HG02938 (cell line): Measurements from ENCODE around the gene ABCC11.
A peak's percentile ranks its signal among the peaks of the same experiment; 100 is the strongest.

Source experiments
- ATAC-seq: cut with Tn5 transposase; IDR thresholded peaks from one replicate; pipeline ENCODE4 v1.9.1; 2021; ENCODE audit warnings: mild to moderate bottlenecking, moderate library complexity; ENCODE audit not compliant: unreplicated experiment

The ABCC11 gene

DNA sequence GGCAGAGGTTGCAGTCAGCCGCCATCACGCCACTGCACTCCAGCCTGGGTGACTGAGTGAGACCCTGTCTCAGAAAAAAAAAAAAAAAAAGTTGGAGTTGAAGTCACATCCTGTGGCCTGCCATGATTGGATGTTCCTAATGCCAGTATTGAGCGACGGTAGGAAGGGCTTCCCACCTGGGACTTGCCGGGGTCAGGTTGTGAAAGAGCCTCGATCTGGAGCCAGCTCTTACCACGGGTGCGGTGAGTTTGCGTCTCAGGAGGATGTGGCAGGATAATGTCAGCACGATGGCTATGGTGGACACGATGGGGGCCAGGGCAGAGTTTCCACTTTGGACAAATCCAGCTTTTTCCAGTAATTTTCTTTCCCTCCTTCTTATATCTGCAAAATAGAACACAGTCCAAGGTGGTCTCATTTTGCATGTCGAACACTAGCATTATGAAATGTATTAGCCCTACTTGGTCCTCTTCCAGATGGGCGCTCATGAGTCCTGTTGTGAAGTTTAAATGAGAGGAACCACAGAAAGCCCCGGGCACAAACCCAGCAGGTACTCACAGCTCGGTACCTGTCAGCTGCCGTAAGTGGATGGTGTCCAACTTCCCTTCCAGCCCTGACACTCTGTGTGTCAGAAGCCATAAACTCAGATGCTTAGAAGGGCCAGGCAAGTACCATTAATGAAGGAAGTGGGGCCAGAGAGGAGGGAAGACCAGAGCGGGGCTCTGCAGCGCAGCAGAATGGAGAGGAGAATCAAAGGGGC, 113.7 kb downstream of the ABCC11 start:
- no peak for ATAC-seq

DNA sequence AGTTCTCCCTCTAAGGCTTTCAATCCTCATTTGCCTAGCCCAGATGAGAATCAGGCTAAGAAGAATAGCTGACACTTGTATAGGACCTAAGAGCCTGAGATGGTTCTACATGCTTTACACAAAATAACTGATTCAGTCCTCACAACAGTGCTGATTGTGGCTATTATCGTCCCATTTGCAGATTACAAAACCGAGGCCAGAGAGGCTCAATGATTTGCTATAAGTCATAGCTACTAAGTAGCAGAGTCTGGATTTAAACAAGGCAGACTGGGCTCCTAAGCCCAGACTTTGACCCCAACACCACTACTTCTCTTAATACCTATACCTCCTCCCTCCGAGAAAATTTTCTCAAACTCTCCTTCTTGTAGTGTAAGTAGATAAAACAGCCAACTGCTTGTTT, 114.6 kb downstream of the ABCC11 start:
- ATAC-seq, result no peak

DNA sequence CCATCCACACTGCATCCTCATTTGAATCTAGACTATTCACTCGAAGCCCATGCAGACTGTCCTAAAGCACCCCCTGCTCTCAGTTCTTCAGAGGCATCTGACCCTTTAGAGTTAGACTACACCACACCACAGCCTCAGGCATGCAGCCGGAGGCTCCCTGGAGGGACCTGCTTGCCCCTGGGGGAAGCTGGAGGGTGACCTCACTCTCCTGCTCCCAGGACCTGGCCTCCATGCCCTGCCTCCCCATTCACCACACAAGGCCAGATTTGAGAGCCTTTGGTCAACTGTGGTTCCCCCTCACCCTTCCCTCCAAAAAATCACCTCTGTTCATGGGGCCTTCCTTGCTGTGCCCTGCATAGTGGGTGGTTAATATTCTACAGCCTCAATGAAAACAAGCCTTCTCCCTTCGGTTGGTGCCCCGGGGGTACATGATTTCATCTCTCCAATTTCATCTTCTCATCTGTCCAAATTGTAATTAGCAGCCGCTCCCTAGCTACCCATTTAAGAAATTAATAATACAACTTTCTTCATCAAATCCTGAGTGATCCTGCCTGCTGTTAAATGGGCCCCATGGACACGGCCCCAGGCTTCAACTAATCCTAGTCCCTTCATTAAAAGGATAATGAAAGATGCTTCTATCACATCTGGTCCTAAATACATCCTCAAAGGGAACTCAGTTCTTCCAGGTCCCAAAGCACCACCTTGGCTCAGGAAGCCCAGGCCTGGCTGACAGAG, 116.0 kb downstream of the ABCC11 start:
- no peak for ATAC-seq

DNA sequence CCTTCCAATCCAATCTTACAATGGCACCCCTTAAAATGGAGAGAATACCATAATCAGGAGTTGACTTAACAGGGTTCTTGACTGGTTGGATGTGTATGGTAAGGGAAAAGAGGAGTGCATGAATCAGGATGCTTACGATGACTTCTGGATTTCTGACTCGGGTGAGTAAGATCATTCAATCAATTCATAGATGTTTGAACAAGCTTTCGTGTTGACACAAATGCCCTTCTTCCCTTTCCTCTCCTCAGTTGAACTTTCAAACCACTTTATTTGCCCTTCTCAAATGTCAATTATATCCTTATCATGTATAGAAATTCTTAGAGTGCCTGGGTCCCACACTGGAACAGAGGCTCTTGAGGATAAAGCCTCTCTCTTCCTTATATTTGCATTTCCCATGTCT, 117.4 kb downstream of the ABCC11 start:
- no peak for ATAC-seq

DNA sequence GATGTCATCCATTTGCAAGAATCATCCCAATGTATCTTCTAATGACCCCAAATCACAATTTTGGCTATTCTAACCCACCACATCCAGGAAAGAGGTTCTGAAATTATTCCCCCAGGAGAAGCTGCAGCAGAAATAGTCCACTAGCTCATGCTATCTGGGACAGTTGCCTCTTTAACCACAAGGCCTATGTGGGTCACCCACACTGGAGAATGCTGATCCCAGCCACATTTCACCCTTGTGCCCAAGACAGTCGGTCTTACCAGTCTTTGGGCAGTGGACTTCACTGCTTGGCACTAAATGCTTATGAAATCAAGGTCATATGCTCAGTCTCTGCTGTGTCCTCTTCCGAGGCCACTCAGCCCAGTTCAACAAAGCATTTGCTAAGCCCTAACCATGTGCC, 118.6 kb downstream of the ABCC11 start:
- no peak for ATAC-seq

DNA sequence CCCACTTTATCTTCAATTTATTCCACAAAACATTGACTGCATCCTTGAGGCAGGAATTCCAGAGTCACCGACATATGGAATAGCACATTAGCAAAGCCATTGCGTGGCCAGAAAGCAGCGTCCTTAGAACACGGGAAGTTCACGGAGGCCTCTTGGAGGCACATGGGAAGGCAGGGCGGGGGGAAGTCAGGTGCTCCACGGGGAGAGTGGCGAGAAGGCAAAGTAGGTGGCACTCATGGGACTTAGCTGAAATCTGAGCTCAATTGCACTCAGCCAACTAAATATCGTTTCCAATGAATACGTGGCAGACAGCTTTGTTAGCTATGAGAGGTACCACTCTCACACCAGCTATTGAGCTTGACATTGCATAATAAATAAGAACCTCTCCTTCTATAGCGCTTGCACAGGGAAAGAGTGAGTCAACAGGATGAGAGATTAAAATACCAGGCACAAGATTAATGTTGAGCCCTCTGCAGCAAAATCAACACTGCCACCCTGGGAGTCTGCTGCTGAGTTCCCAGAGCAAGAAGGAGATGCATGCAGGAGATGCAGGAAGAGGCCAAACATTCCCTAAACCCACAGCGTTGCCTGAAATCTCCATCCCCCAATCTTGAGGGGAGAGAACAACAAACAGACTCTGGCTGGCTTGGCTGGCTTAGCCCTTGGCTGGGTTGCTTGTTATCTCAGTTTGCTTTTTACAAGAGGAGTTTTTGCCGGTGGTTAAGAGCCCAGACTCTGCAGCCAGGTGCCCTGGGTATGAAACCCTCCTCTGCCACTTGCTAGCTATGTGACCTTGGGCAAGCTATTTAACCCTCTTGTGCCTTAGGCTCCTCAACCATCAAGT, 120.3 kb downstream of the ABCC11 start:
- no peak for ATAC-seq

DNA sequence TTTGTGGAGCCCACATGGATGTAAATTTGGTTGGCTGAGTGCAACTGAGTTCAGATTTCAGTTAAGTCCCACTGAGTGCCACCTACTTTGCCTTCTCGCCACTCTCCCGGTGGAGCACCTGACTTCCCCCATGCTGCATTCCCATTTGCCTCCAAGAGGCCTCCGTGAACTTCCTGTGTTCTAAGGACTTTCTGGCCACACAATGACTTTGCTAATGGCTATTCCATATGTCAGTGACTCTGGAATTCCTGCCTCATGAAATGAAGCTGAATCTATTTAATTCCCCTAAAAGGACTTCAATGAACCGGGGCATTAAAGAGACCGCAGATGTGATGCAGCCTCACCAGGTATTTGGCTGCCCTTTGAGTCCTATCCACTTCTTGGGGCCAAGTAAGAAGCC, 121.5 kb downstream of the ABCC11 start:
- ATAC-seq, result no peak

DNA sequence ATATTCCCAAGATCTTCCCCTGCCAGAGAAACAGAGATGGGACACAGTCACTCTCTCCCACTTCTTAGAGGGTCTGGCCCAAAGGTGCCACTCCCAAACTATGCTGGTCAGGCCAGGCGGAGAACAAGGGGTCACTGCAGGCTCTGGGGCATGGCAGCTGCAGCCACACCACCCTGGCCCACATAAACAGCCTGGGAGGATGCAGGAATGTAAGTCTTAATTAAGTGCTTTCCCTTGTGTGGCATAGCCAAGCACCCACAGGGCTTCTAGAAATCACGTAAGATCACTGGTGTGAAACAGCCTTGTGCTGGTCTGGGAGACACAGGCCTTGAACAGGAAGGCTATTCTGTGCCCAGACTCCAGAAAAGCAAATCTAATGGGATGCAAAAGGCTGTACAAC, 123.1 kb downstream of the ABCC11 start:
- no peak for ATAC-seq

DNA sequence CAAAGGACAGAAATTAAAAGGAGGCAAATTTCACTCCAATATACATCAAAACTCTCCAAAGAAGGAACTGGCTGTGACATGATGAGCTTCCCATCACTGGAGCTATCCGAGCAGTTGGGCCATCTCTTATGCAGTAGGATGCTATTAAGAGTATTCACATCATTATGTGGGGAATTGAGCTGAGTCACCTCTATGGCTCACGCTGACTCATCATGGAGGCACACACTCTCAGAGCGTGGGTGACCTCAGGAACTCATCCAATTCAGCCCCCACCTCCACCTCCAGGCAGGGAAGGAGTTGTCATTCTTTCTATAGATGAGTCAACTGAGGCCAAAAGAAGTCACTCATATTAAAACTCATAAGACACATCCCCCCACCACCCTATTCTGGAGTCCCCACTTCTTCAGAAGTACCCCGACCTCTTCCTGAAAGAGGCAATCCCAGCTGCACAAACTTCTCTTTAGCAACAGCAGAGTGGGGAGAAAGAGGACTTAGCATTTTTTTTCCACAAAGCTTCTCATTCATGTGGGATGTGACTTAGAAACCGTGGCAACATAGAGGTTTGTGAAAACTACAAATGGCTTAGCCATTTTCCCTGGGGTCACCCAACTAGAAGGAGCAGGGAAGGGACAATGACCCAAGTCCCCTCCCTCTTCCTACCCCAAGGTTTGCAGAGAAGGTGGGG, 124.1 kb downstream of the ABCC11 start:
- no peak for ATAC-seq

DNA sequence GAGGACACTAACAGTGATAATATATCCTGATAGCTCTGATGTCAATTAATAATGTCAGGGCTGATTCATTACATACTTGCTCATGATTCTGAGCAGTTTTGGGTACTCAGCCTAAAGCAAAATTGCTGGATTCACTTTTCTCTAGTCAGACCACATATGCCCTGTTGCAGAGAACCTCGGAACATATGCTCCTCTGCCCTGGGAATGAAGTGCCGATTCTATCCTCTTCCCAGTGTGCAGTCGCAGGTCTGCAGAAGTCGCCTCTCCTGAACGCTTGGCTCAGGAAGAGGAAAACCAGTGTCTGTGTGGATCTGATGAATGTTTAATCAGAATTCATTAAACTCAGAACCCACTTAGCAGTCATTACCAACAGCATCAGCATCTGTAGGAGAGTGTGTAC, 126.1 kb downstream of the ABCC11 start:
- no peak for ATAC-seq

DNA sequence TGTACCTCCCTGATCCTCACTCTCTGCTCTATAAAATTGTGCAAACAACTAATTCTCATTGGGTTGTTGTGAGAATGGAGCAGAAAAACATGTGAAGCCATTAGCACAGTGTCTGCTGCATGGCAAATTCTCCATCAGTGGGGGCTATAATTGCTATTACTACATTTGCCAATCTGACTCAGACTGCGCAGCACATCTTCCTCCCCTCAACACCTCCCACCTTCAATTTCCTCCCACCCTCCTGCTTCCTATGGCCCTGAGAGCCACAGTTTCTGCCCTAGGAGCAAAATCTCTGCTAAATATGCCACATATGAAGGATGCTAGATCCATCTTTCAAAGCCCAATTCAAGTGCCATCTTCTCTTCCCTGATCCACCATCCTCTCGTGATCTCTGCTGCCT, 128.5 kb downstream of the ABCC11 start:
- no peak for ATAC-seq

DNA sequence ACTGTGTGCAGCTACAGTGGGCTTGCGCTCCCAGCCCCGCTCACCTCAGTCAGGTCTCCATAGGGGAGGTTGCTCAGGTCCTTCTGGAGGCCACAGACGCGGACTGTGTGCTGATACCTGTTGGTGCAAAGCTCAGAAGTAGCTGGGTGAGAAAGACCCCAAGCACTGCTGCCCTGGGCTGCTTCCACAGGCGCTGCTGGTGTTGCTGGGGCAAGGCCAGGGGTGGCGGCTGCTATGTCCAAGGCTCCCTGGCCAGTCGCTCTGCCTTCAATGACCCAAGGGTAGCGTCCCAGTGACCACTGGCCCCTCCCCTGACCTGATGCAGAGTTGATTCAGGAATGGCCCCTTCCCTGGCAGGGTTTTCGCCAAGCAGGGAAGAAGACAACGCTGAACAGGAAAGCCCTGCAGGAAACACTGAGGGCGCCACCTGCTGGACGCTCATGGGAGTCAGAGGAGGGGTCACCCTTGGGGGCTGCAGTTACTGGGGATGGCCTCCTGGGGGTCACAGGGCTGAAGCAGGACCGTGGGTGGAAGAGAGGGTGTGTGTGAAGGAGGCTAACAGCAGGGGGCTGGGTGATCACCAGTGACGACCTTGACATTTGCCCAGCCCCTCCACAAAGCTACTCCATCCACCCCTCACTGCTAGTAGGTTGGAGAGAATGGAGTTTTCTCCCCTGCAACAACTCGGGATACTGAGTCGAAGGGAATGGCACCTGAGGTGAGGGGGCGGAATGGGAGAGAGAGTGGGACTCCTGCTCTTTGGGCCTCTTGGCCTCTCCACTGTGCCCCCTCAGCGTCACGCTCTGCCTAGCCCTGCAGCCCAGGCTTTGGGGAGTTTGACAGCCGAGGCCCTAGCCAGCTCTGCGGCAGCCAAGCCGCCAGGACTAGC, 129.9 kb downstream of the ABCC11 start:
- peak; percentile 85 for ATAC-seq
